ENCODE data around the gene MZF1.
"Not testable (repeated sequence)": the region's sequence is repeated elsewhere in the genome, so short reads cannot be mapped to it uniquely, and the experiment has no call there.

MZF1 gene

GRCh38 chr19:58539169-58539559, 34.0 kb downstream of the MZF1 start:
- DNase-seq (ENCODE audit: low spot score) = not testable (repeated sequence)

- no peak for DNase-seq (ENCODE audit: low spot score)
Measured at GRCh38 chr19:58538257-58539168, 34.6 kb downstream of the MZF1 start.

- DNase-seq (ENCODE audit: low spot score) = no peak
Measured at GRCh38 chr19:58536852-58537798, 36.0 kb downstream of the MZF1 start.

- no peak for DNase-seq (ENCODE audit: low spot score)
Measured at GRCh38 chr19:58535857-58536256, 37.3 kb downstream of the MZF1 start.

GRCh38 chr19:58531034-58531840, 41.9 kb downstream of the MZF1 start:
- DNase-seq (ENCODE audit: low spot score) = no peak

GRCh38 chr19:58529405-58529804, 43.7 kb downstream of the MZF1 start:
- no peak for DNase-seq (ENCODE audit: low spot score)

GRCh38 chr19:58522709-58523108, 50.4 kb downstream of the MZF1 start:
- DNase-seq (ENCODE audit: low spot score) = no peak

- DNase-seq (ENCODE audit: low spot score) = no peak
Measured at GRCh38 chr19:58521651-58522050, 51.5 kb downstream of the MZF1 start.

- no peak for DNase-seq (ENCODE audit: low spot score)
Measured at GRCh38 chr19:58520257-58520599, 52.9 kb downstream of the MZF1 start.

GRCh38 chr19:58519355-58520256, 53.5 kb downstream of the MZF1 start, which contains the start of gene ZBTB45:
ZBTB45 (minus strand) TSS chr19:58519810; CDS start chr19:58517673, 2,137 bp downstream.
- peak; percentile 83 for DNase-seq (ENCODE audit: low spot score)

- DNase-seq (ENCODE audit: low spot score) = peak; percentile 51
Measured at GRCh38 chr19:58519087-58519354, 54.1 kb downstream of the MZF1 start.

- no peak for DNase-seq (ENCODE audit: low spot score)
Measured at GRCh38 chr19:58518256-58519086, 54.7 kb downstream of the MZF1 start.

- no peak for DNase-seq (ENCODE audit: low spot score)
Measured at GRCh38 chr19:58516964-58517833, 55.9 kb downstream of the MZF1 start.

- no peak for DNase-seq (ENCODE audit: low spot score)
Measured at GRCh38 chr19:58516246-58516836, 56.8 kb downstream of the MZF1 start.

GRCh38 chr19:58515259-58515658, 57.9 kb downstream of the MZF1 start:
- no peak for DNase-seq (ENCODE audit: low spot score)

GRCh38 chr19:58514564-58515022, 58.5 kb downstream of the MZF1 start:
- no peak for DNase-seq (ENCODE audit: low spot score)

GRCh38 chr19:58513694-58514563, 59.2 kb downstream of the MZF1 start:
- DNase-seq (ENCODE audit: low spot score) = peak; percentile 93
